Spleen (tissue), 11 donors: ENCODE results near the gene IQGAP1. TPM values are rescaled to one million over a fixed set of nuclear protein-coding genes. Genes with fewer than 3 reads are reported as not detected.

Experiments
- DNase-seq: peaks from one replicate; pipeline ENCODE4 v3.0.0-alpha.2; 2020
- H3K27ac ChIP-seq, 8 donors: fragments of 200-600 bp; sonication (generic) in 7 of 8; 1 replicate in 4 of 8; 2 replicates in 4 of 8; pipeline versions ENCODE4 v1.5.0 to v1.8.0; 2016 to 2021; ENCODE audit warnings: inconsistent platforms in 4 of 8, mild to moderate bottlenecking in 4 of 8, moderate library complexity in 1 of 8
- H3K27me3 ChIP-seq, 7 donors: fragments of 200-600 bp; sonication (generic) in 6 of 7; replicated peaks in 1 of 7; 1 replicate in 4 of 7; 2 replicates in 3 of 7; pipeline versions ENCODE4 v1.5.0 to v1.8.0; 2016 to 2021; ENCODE audit warnings: inconsistent platforms in 3 of 7, mild to moderate bottlenecking in 1 of 7
- H3K36me3 ChIP-seq, 6 donors: fragments of 200-600 bp; sonication (generic) in 5 of 6; 1 replicate in 4 of 6; 2 replicates in 2 of 6; pipeline versions ENCODE4 v1.5.0 to v1.8.0; 2016 to 2021; ENCODE audit warnings: inconsistent platforms in 2 of 6
- H3K4me1 ChIP-seq, 6 donors: fragments of 200-600 bp; sonication (generic) in 5 of 6; 1 replicate in 3 of 6; 2 replicates in 3 of 6; pipeline versions ENCODE4 v1.5.0 to v1.8.0; 2016 to 2021; ENCODE audit warnings: inconsistent platforms in 3 of 6
- H3K4me3 ChIP-seq, 8 donors: fragments of 200-600 bp; sonication (generic) in 7 of 8; 1 replicate in 4 of 8; 2 replicates in 4 of 8; pipeline versions ENCODE4 v1.5.0 to v1.8.0; 2016 to 2021; ENCODE audit warnings: inconsistent platforms in 4 of 8, mild to moderate bottlenecking in 4 of 8, moderate library complexity in 2 of 8
- H3K9me3 ChIP-seq, 8 donors: fragments of 200-600 bp; sonication (generic) in 7 of 8; 1 replicate in 4 of 8; 2 replicates in 4 of 8; pipeline versions ENCODE4 v1.5.0 to v1.8.0; 2016 to 2021; ENCODE audit warnings: inconsistent platforms in 4 of 8
- POLR2A ChIP-seq, 3 donors: fragments of 450-650 bp; IDR thresholded peaks; one replicate each; pipeline ENCODE4 v1.5.1; 2017; ENCODE audit warnings: antibody characterized with exemption in 3 of 3, mild to moderate bottlenecking in 1 of 3
- POLR2AphosphoS5 ChIP-seq, 3 donors: sonication (generic); formaldehyde crosslinking; IDR thresholded peaks; one replicate each; pipeline ENCODE4 v1.5.1; 2017; ENCODE audit warnings: antibody characterized with exemption in 3 of 3
- WGBS, 5 donors: extraction: QIAGEN DNeasy Blood & Tissue Kit in 3 of 5; methylation state at CpG; one replicate each; pipeline versions ENCODE4 v1.1.5 to v1.1.7; 2013 to 2018; 5-methylcytosine and 5-hydroxymethylcytosine counted together
- intact Hi-C: fragments of 100-400 bp; cut with DNase I; formaldehyde crosslinking; loops from one replicate; pipeline ENCODE4 v1.15.0; 2023; ENCODE audit warnings: low total_unique reads
- polyA plus RNA-seq, 3 donors: library from polyadenylated mRNA; stranded (reverse); fragments of 200-250 nt; gene quantifications; one replicate each; pipeline ENCODE4 v1.2.1, GENCODE V29; 2013
- total RNA-seq, 7 donors: library from RNA; depleted of rRNA in 3 of 7; stranded (reverse); fragments of >200 nt in 3 of 7; fragmentation: NEBNext Ultra II Directional in 4 of 7; extraction: Animal tissue kit (Norgen Biotek cat#: 25700) in 4 of 7; gene quantifications; one replicate each; pipeline versions ENCODE4 v1.1.0 to v1.2.1, GENCODE V29; 2016 to 2021
- TF ChIP-seq, protein P1 (sequence below), 11 experiments: fragments of 200-600 bp in 7 of 11; fragments of 450-650 bp in 4 of 11; sonication (generic) in 4 of 11; IDR thresholded peaks in 8 of 11; conservative IDR thresholded peaks in 3 of 11; 1 replicate in 7 of 11; 2 replicates in 4 of 11; pipeline versions ENCODE4 v1.4.0 to v1.8.0; 2016 to 2021; ENCODE audit warnings: antibody characterized with exemption in 11 of 11, inconsistent platforms in 4 of 11, mild to moderate bottlenecking in 1 of 11
- donor health status: healthy with polysubstance abuse.
- donor health status: DM: no; HTN: no; CAD: no; lungs with moderate emphysema.
- donor health status: DM: no; HTN: no; CAD: no.
- donor health status: Bipolar disorder and iron deficiency.
- donor health status: healthy.
- donor health status: DM: no; HTN: no; CAD: no.
- donor health status: DM: yes; HTN: yes; CAD: no.

IQGAP1 gene
- total and polyA plus RNA-seq, 10 donors: 48.1 to 282 (median 219) TPM

DNA sequence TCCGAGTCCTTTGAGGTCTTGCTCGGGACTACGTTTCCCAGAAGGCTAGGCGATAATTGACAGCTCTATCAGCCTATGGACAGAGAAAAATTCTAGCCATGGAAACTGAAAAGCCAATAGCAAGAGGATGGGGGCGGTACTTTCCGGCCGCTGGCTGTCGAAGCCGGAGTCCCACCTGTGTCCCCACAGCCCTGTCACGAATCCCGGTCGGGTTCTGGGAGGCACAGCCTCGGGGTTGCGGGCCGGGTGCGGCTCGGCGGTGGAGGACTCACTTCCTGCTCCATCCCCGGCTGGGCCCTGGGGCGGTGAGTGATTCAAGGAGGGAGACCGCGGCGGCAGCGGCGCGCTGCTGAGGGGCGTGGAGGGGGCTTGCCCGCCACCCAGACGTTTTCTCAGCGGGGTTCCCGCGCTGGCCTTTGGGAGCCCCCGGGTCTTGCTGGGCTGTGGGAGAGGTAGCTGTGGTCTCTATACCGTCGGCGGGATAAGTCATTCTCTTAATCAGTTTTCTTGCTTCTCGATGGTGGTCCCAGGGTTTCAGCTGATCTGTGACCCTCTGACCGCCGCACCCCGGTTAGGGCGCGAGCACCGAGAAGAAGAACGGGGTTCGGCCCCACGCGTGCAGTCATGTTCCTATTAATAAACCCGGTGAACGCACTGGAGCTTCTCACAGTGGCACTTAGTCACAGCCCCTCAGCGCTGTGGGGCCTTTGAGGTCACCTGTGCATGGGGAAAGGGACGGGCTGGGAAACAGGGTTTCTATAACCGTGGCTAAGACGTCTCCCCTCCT lies 35.7 kb upstream of the IQGAP1 start, which contains the start of gene ZNF774:
ZNF774 (plus strand) TSS at position 178 of the 787 bp plus-strand sequence. CDS start 2,377 bp downstream, outside the sequence.
- intact Hi-C loops: no loop called here
- Histone ChIP-seq H3K27me3 (peaks cover 0 to 31% (median 0%) of the 10 kb centered on the region in 7 donors), H3K4me3 (peak within 1 kb of the TSS; percentile 70 to 83 (median 76)), H3K27ac (peak within 1 kb of the TSS in 5 of 8 donors; percentile 26 to 68 (median 45)), H3K36me3 (no peaks in the 10 kb centered on the region), H3K4me1 (peaks cover 5 to 18% (median 10%) of the 10 kb centered on the region in 6 donors), H3K9me3 (no peaks in the 10 kb centered on the region)
- TF ChIP-seq POLR2AphosphoS5 (IDR thresholded peaks at IDR 0.05): peak; percentile 64 to 79 (median 78)
- no peak for TF ChIP-seq POLR2A (IDR thresholded peaks at IDR 0.05)
- peak; percentile 93 for DNase-seq
- 1 to 2% (median 1%) methylated on average over 42 to 53 of the region's 53 CpGs for WGBS, 5 donors

- Histone ChIP-seq H3K4me3 (no peak overlapping the region), H3K27ac (no peak overlapping the region), H3K36me3 (no peaks in the 10 kb centered on the region), H3K27me3 (peaks cover 0 to 9% (median 0%) of the 10 kb centered on the region in 7 donors), H3K9me3 (no peaks in the 10 kb centered on the region), H3K4me1 (peaks cover 5 to 18% (median 10%) of the 10 kb centered on the region in 6 donors)
- no peak for DNase-seq
- WGBS, 5 donors: 89 to 100% (median 97%) methylated on average over 2 of the region's 2 CpGs
- intact Hi-C loops: no loop called here
- TF ChIP-seq POLR2AphosphoS5 (IDR thresholded peaks at IDR 0.05) (no peak), POLR2A (IDR thresholded peaks at IDR 0.05) (no peak)
- TF ChIP-seq, protein P1, sequence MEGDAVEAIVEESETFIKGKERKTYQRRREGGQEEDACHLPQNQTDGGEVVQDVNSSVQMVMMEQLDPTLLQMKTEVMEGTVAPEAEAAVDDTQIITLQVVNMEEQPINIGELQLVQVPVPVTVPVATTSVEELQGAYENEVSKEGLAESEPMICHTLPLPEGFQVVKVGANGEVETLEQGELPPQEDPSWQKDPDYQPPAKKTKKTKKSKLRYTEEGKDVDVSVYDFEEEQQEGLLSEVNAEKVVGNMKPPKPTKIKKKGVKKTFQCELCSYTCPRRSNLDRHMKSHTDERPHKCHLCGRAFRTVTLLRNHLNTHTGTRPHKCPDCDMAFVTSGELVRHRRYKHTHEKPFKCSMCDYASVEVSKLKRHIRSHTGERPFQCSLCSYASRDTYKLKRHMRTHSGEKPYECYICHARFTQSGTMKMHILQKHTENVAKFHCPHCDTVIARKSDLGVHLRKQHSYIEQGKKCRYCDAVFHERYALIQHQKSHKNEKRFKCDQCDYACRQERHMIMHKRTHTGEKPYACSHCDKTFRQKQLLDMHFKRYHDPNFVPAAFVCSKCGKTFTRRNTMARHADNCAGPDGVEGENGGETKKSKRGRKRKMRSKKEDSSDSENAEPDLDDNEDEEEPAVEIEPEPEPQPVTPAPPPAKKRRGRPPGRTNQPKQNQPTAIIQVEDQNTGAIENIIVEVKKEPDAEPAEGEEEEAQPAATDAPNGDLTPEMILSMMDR (IDR thresholded peaks at IDR 0.05 in 8 of 11, conservative IDR thresholded peaks at IDR 0.05 in 3 of 11): no peak
Measured at GRCh38 chr15:90354986-90355385, 33.1 kb upstream of the IQGAP1 start.

GRCh38 chr15:90358124-90359033 lies 29.7 kb upstream of the IQGAP1 start:
- no peaks in the 10 kb centered on the region for H3K9me3 ChIP-seq
- WGBS, 5 donors: 86 to 95% (median 91%) methylated on average over 8 of the region's 8 CpGs
- H3K4me1 ChIP-seq: peaks cover 4 to 20% (median 16%) of the 10 kb centered on the region in 6 donors
- TF ChIP-seq, protein P1 (IDR thresholded peaks at IDR 0.05 in 8 of 11, conservative IDR thresholded peaks at IDR 0.05 in 3 of 11): no peak
- TF ChIP-seq POLR2AphosphoS5 (IDR thresholded peaks at IDR 0.05): no peak
- TF ChIP-seq POLR2A (IDR thresholded peaks at IDR 0.05): no peak
- H3K27ac ChIP-seq: no peak overlapping the region
- H3K4me3 ChIP-seq: no peak overlapping the region
- no peaks in the 10 kb centered on the region for H3K27me3 ChIP-seq
- DNase-seq: no peak
- H3K36me3 ChIP-seq: no peaks in the 10 kb centered on the region
- intact Hi-C loops: no loop called here

GRCh38 chr15:90360746-90361145 lies 27.3 kb upstream of the IQGAP1 start:
- Histone ChIP-seq H3K36me3 (no peaks in the 10 kb centered on the region), H3K9me3 (no peaks in the 10 kb centered on the region), H3K4me1 (peaks cover 4 to 20% (median 17%) of the 10 kb centered on the region in 6 donors), H3K4me3 (no peak overlapping the region), H3K27ac (no peak overlapping the region), H3K27me3 (no peaks in the 10 kb centered on the region)
- no peak for TF ChIP-seq POLR2AphosphoS5 (IDR thresholded peaks at IDR 0.05)
- TF ChIP-seq POLR2A (IDR thresholded peaks at IDR 0.05): no peak
- TF ChIP-seq, protein P1 (IDR thresholded peaks at IDR 0.05 in 8 of 11, conservative IDR thresholded peaks at IDR 0.05 in 3 of 11): no peak
- intact Hi-C loops: loop anchor here (10.0 kb wide), 1 partner anchor 54 kb away; no protein-coding TSS in a partner anchor
- DNase-seq: no peak
- WGBS, 5 donors: 91 to 94% (median 93%) methylated on average over 14 of the region's 14 CpGs
